Thoracic aorta (tissue), 2 donors: ENCODE results near the gene RNF151. TPM values are rescaled to one million over a fixed set of nuclear protein-coding genes. Genes with fewer than 3 reads are reported as not detected.
"Not testable (repeated sequence)": the region's sequence is repeated elsewhere in the genome, so short reads cannot be mapped to it uniquely, and the experiment has no call there.

ENCODE experiments used
- ATAC-seq: fragments of 150-250 bp; one replicate; pipeline ENCODE4 v1.8.0; 2017; ENCODE audit warnings: low read depth; ENCODE audit not compliant: insufficient number of reproducible peaks, low FRiP score
- DNase-seq: peaks from one replicate; pipeline ENCODE4 v3.0.0-alpha.2; 2020; ENCODE audit warnings: low spot score
- H3K27ac ChIP-seq, 2 donors: fragments of 200-600 bp; sonication (generic); 1 replicate in 1 of 2; 2 replicates in 1 of 2; pipeline ENCODE4 v1.5.1; 2016; ENCODE audit warnings: mild to moderate bottlenecking in 2 of 2, moderate library complexity in 2 of 2
- H3K27me3 ChIP-seq: fragments of 200-600 bp; sonication (generic); replicated peaks from 2 replicates; pipeline ENCODE4 v1.6.0; 2016; ENCODE audit warnings: mild to moderate bottlenecking; ENCODE audit not compliant: insufficient read depth
- H3K36me3 ChIP-seq: fragments of 200-600 bp; sonication (generic); one replicate; pipeline ENCODE4 v1.5.1; 2016
- H3K4me1 ChIP-seq, 2 donors: fragments of 200-600 bp; sonication (generic); 1 replicate in 1 of 2; 2 replicates in 1 of 2; pipeline versions ENCODE4 v1.5.1 to v1.6.0; 2016; ENCODE audit warnings: low read depth in 2 of 2, mild to moderate bottlenecking in 1 of 2; ENCODE audit not compliant: control insufficient read depth in 1 of 2
- H3K4me3 ChIP-seq: fragments of 200-600 bp; sonication (generic); 2 replicates; pipeline ENCODE4 v1.5.1; 2016; ENCODE audit warnings: mild to moderate bottlenecking
- H3K9me3 ChIP-seq: fragments of 200-600 bp; sonication (generic); 2 replicates; pipeline ENCODE4 v1.5.1; 2016
- total RNA-seq, 2 donors: library from RNA; depleted of rRNA; stranded (reverse); fragments of >200 nt; gene quantifications; one replicate each; pipeline versions ENCODE4 v1.1.0 to v1.2.3, GENCODE V29; 2016
- TF ChIP-seq, protein P1 (sequence below): fragments of 200-600 bp; sonication (generic); IDR thresholded peaks from one replicate; pipeline ENCODE4 v1.5.1; 2019; ENCODE audit warnings: antibody characterized with exemption

Gene RNF151
- total RNA-seq, 2 donors from 2014 or later: not detected

DNA sequence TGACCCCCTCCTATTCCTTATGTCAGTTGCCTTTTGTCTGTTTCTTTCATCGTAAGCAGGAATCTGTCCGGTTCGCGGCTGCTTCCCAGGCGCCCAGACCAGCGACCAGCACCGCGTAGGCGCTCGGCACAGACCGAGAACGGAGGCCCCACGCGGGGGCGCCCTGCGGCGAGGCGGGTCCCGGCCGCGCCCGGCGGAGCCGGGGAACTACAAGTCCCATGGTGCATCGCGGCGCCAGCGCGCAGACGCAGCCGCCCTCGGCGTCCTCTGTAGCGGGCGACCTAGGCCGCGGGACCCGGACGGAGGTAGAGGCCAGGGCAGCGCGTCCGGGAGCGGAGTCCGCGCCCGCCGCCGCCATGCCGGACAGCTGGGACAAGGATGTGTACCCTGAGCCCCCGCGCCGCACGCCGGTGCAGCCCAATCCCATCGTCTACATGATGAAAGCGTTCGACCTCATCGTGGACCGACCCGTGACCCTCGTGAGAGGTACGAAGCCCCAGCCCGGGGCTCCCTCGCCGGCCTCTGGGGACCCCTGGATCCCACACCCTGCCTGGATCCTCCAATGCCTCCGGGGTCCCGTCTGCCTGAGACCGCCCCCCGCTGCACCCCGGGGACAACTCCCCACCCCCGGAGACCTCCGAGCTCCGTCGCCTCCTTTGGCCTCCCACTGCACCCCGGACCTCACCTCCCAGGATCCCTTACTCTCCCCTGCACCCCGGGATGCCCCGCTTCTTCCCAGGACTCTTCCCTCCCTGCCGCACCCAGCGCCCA, 7.2 kb upstream of the RNF151 start, which contains the start of gene NDUFB10:
TSS of gene NDUFB10 (plus strand) at position 270 of the 771 bp plus-strand sequence. CDS start at position 357, 87 bp downstream.
- no peaks in the 10 kb centered on the region for H3K9me3 ChIP-seq
- DNase-seq (peak; percentile 51), ATAC-seq (peak; percentile 83)
- peak within 1 kb of the TSS; percentile 58 to 75 for H3K27ac ChIP-seq
- peak within 1 kb of the TSS; percentile 86 for H3K4me3 ChIP-seq
- H3K36me3 ChIP-seq: peaks cover 18% of the 10 kb centered on the region
- H3K27me3 ChIP-seq: no peaks in the 10 kb centered on the region
- peaks cover 6 to 19% of the 10 kb centered on the region in 2 donors for H3K4me1 ChIP-seq
- TF ChIP-seq, protein P1, sequence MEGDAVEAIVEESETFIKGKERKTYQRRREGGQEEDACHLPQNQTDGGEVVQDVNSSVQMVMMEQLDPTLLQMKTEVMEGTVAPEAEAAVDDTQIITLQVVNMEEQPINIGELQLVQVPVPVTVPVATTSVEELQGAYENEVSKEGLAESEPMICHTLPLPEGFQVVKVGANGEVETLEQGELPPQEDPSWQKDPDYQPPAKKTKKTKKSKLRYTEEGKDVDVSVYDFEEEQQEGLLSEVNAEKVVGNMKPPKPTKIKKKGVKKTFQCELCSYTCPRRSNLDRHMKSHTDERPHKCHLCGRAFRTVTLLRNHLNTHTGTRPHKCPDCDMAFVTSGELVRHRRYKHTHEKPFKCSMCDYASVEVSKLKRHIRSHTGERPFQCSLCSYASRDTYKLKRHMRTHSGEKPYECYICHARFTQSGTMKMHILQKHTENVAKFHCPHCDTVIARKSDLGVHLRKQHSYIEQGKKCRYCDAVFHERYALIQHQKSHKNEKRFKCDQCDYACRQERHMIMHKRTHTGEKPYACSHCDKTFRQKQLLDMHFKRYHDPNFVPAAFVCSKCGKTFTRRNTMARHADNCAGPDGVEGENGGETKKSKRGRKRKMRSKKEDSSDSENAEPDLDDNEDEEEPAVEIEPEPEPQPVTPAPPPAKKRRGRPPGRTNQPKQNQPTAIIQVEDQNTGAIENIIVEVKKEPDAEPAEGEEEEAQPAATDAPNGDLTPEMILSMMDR: peak; percentile 65

DNA sequence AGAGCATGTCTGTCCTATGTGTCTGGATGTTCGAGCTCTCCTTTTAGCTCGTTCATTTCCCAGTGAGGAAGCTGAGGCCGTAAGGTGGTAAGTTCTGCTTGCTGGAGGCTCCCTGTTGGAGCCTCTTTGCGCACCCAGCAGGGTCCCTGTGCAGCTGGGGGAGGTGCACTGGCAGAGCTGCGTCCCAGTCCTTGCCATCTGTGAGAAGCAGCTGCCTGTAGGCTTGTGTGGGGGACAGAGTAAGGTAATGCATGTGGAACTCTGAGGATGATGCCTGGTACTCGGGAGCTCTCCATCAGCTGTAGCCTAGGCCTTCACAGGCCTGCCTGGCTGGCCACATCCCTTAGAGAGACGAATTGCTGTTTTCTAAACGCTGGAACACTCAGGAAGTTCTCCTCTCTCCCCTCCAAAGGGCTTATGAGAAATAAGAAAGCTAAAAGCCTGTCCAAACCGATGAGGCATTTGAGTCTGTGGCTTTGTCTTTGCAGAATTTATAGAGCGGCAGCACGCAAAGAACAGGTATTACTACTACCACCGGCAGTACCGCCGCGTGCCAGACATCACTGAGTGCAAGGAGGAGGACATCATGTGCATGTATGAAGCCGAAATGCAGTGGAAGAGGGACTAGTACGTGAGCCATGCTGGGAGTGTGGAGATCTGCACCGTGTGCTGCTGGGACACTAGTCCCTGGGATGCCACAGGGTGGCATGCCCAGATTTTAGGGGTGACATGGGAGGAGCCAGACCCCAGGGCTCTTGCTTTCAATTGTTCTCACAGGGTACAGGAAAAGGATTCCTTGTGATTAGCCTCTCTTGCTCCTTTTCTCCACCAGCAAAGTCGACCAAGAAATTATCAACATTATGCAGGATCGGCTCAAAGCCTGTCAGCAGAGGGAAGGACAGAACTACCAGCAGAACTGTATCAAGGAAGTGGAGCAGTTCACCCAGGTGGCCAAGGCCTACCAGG, 5.7 kb upstream of the RNF151 start:
- peaks cover 11 to 27% of the 10 kb centered on the region in 2 donors for H3K4me1 ChIP-seq
- no peaks in the 10 kb centered on the region for H3K27me3 ChIP-seq
- DNase-seq: no peak
- H3K36me3 ChIP-seq: peaks cover 18% of the 10 kb centered on the region
- TF ChIP-seq, protein P1: no peak
- ATAC-seq: no peak
- peak overlapping the region; percentile 86 for H3K4me3 ChIP-seq
- no peak overlapping the region for H3K27ac ChIP-seq
- no peaks in the 10 kb centered on the region for H3K9me3 ChIP-seq

DNA sequence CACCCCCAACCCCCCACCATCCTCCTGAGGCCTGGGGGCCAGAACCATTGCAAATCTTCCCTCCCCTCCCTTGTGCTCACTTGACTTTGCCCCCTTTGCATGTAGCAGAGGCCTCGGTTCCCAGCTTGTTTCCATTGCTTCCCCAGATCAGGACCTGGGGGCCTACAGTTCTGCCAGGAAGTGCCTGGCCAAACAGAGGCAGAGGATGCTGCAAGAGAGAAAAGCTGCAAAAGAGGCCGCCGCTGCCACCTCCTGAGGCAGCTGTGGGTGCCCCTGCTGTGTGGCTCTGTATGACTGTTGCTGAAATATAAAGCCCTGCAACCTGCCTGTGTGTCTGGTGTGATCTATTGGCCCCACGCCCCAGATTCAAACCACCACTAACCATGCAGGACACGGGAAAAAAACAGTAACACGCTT, 5.0 kb upstream of the RNF151 start:
- peaks cover 12 to 27% of the 10 kb centered on the region in 2 donors for H3K4me1 ChIP-seq
- no peaks in the 10 kb centered on the region for H3K27me3 ChIP-seq
- peaks cover 18% of the 10 kb centered on the region for H3K36me3 ChIP-seq
- ATAC-seq: no peak
- TF ChIP-seq, protein P1: no peak
- DNase-seq: no peak
- no peak overlapping the region for H3K4me3 ChIP-seq
- no peak overlapping the region for H3K27ac ChIP-seq
- H3K9me3 ChIP-seq: no peaks in the 10 kb centered on the region

DNA sequence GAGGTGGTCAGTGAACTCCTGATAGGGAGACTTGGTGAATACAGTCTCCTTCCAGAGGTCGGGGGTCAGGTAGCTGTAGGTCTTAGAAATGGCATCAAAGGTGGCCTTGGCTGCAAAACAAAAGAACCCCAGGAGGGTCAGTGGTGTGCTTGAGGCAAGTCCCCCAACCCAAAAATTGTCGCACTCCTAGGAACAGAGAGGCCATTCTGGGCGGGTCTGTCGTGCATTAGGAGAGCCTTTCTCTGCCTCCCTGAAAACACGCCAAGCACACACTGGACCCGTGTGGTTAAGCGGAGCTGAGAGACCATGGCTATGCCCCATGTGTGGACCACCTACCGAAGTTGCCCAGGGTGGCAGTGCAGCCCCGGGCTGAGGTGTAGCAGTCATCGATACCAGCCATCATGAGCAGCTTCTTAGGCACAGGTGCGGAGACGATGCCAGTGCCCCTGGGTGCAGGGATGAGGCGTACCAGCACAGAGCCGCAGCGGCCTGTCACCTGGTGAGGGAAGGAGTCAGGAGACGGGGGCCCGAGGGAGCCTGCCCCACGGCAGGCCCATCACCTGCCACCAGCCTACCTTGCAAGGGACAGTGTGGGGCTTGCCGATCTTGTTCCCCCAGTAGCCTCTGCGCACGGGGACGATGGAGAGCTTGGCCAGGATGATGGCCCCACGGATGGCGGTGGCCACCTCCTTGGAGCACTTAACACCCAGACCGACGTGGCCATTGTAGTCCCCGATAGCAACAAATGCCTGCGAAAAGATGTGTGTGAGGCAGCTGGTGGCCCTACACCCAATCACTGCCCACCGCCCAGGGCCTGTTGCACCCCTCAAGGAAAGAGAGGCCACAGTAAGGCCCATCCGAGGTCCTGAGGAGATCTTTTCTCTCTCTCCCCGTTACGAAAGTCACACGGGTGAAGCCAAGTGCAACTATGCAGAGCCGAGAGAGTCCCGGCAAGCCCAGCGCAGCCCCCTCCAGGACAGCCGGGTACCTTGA, 4.2 kb upstream of the RNF151 start:
- H3K4me3 ChIP-seq, H3K27ac ChIP-seq, H3K9me3 ChIP-seq, DNase-seq, H3K27me3 ChIP-seq, ATAC-seq: not testable (repeated sequence)
- peaks cover 12 to 27% of the 10 kb centered on the region in 2 donors for H3K4me1 ChIP-seq
- H3K36me3 ChIP-seq: peaks cover 18% of the 10 kb centered on the region
